Cardiac muscle cell (in vitro differentiated cells and primary cell): ENCODE results near the gene RAB8A. TPM values are rescaled to one million over a fixed set of nuclear protein-coding genes. Genes with fewer than 3 reads are reported as not detected.
"Not testable (repeated sequence)": the region's sequence is repeated elsewhere in the genome, so short reads cannot be mapped to it uniquely, and the experiment has no call there.

Experiments
- DNase-seq, 2 donors: peaks; one replicate each; pipeline versions ENCODE4 v3.0.0 to v3.0.0-alpha.2; 2010 to 2017; ENCODE audit warnings: low read depth in 1 of 2, low spot score in 1 of 2
- H3K27ac ChIP-seq: fragments of 200-600 bp; sonication (generic); 2 replicates; pipeline ENCODE4 v1.5.1; 2016
- H3K27me3 ChIP-seq: fragments of 200-600 bp; sonication (generic); 2 replicates; pipeline ENCODE4 v1.6.0; 2016; ENCODE audit warnings: control low read depth
- H3K36me3 ChIP-seq: fragments of 200-600 bp; sonication (generic); 2 replicates; pipeline ENCODE4 v1.5.1; 2016; ENCODE audit warnings: control low read depth
- H3K4me1 ChIP-seq: fragments of 200-600 bp; sonication (generic); 2 replicates; pipeline ENCODE4 v1.8.1; 2017; ENCODE audit warnings: low read depth, mild to moderate bottlenecking, mixed run types
- H3K4me3 ChIP-seq: fragments of 200-600 bp; sonication (generic); 2 replicates; pipeline ENCODE4 v1.5.1; 2016; ENCODE audit warnings: mild to moderate bottlenecking
- H3K9me3 ChIP-seq: fragments of 200-600 bp; sonication (generic); 2 replicates; pipeline ENCODE4 v1.5.1; 2017; ENCODE audit warnings: low read depth, mild to moderate bottlenecking, control low read depth
- CTCF ChIP-seq: IDR thresholded peaks from 2 replicates; pipeline ENCODE4 v1.5.1; 2012; ENCODE audit warnings: low read depth, mild to moderate bottlenecking, low read length
- polyA plus RNA-seq: library from polyadenylated mRNA; unstranded; fragments of >200 nt; fragmentation: Nextera tagmentation; extraction: Ambion mirVana; gene quantifications from 2 replicates; pipeline ENCODE4 v1.2.1, GENCODE V29; 2016
- total RNA-seq: library from RNA; depleted of rRNA; stranded (reverse); fragments of >200 nt; gene quantifications from 2 replicates; pipeline ENCODE4 v1.2.3, GENCODE V29; 2016

The RAB8A gene
- total and polyA plus RNA-seq, 2 experiments from 2014 or later = 38.2 to 93.8 TPM

GRCh38 chr19:16115301-16116039 lies 3.8 kb downstream of the RAB8A start:
- no peak overlapping the region for H3K27ac ChIP-seq
- no peak for TF ChIP-seq CTCF
- no peak for DNase-seq
- no peak overlapping the region for H3K4me3 ChIP-seq
- no peaks in the 10 kb centered on the region for H3K27me3 ChIP-seq
- H3K9me3 ChIP-seq = no peaks in the 10 kb centered on the region
- peaks cover 4% of the 10 kb centered on the region for H3K4me1 ChIP-seq
- peaks cover 11% of the 10 kb centered on the region for H3K36me3 ChIP-seq

- Histone ChIP-seq H3K4me3 (no peak overlapping the region), H3K27me3 (no peaks in the 10 kb centered on the region), H3K4me1 (peaks cover 4% of the 10 kb centered on the region), H3K27ac (no peak overlapping the region), H3K36me3 (peaks cover 13% of the 10 kb centered on the region), H3K9me3 (no peaks in the 10 kb centered on the region)
- no peak for TF ChIP-seq CTCF
- no peak for DNase-seq
These were observed 4.4 kb downstream of the RAB8A start for GRCh38 chr19:16116067-16116466.

- Histone ChIP-seq H3K4me1 (peaks cover 4% of the 10 kb centered on the region), H3K4me3 (no peak overlapping the region), H3K27me3 (no peaks in the 10 kb centered on the region), H3K36me3 (peaks cover 27% of the 10 kb centered on the region), H3K27ac (no peak overlapping the region), H3K9me3 (no peaks in the 10 kb centered on the region)
- TF ChIP-seq CTCF = no peak
- DNase-seq = no peak
These were observed 5.9 kb downstream of the RAB8A start for GRCh38 chr19:16117594-16118033.

GRCh38 chr19:16118489-16119033 lies 6.9 kb downstream of the RAB8A start:
- no peak overlapping the region for H3K4me3 ChIP-seq
- no peak for DNase-seq
- no peaks in the 10 kb centered on the region for H3K27me3 ChIP-seq
- H3K36me3 ChIP-seq = peaks cover 33% of the 10 kb centered on the region
- H3K9me3 ChIP-seq = no peaks in the 10 kb centered on the region
- no peak for TF ChIP-seq CTCF
- H3K4me1 ChIP-seq = no peaks in the 10 kb centered on the region
- no peak overlapping the region for H3K27ac ChIP-seq

- not testable (repeated sequence) for H3K27me3 ChIP-seq, H3K27ac ChIP-seq, H3K4me1 ChIP-seq, DNase-seq, H3K4me3 ChIP-seq, H3K9me3 ChIP-seq
- H3K36me3 ChIP-seq = peaks cover 33% of the 10 kb centered on the region
These were observed 7.6 kb downstream of the RAB8A start for GRCh38 chr19:16119075-16119857.

- Histone ChIP-seq H3K27me3 (no peaks in the 10 kb centered on the region), H3K9me3 (no peaks in the 10 kb centered on the region), H3K27ac (no peak overlapping the region), H3K4me3 (no peak overlapping the region), H3K4me1 (no peaks in the 10 kb centered on the region), H3K36me3 (peaks cover 37% of the 10 kb centered on the region)
- no peak for DNase-seq
- no peak for TF ChIP-seq CTCF
These were observed 9.5 kb downstream of the RAB8A start for GRCh38 chr19:16121141-16121540.
